K562 (cell line): ENCODE data around the gene PTRHD1. TPM values are rescaled to one million over a fixed set of nuclear protein-coding genes. Genes with fewer than 3 reads are reported as not detected.

ENCODE experiments used
- ATAC-seq: fragments of 200-7000 bp; cut with Tn5 transposase; 3 replicates; pipeline ENCODE4 v1.9.1; 2020; ENCODE audit warnings: moderate library complexity
- BruUV-seq: library from RNA; stranded (reverse); fragments of 400-500 nt; replicated peaks from 2 replicates; lab custom pipeline; 2021; lab: Mats Ljungman, UMichigan
- CTCF ChIA-PET: fragments of 300-600 bp; formaldehyde crosslinking; extraction: SDS; loops from one replicate; lab custom pipeline; 2021; ENCODE audit warnings: low intra/inter-chr PET ratio; lab: Yijun Ruan, JAX
- POLR2A ChIA-PET: fragments of 300-600, 350-650 bp; sonication (Branson Sonifier 250); formaldehyde crosslinking; extraction: SDS; loops from one replicate; lab custom pipeline; 2021; ENCODE audit warnings: antibody characterized with exemption, inconsistent platforms; lab: Yijun Ruan, JAX
- DNase-seq, 4 experiments: peaks; one replicate each; pipeline versions ENCODE4 v3.0.0 to v3.0.0-alpha.2; 2011 to 2018; ENCODE audit warnings: low spot score in 3 of 4, mixed read lengths in 3 of 4; ENCODE audit errors: extremely low read depth in 1 of 4
- FAIRE-seq: peaks from 2 replicates; lab custom pipeline; 2011; peaks lifted over from hg19 to GRCh38; lab: Jason Lieb, UNC
- H2AFZ ChIP-seq: 2 replicates; pipeline ENCODE4 v1.6.0; 2011; ENCODE audit warnings: low read depth, low read length, control low read depth, inconsistent platforms
- H3K27ac ChIP-seq: fragments of 200-600 bp; 3 replicates; pipeline ENCODE4 v1.8.0; 2011; ENCODE audit warnings: low read depth, mild to moderate bottlenecking, control low read depth, inconsistent platforms, low read length, moderate library complexity, mixed read lengths; ENCODE audit errors: extremely low read depth
- H3K27me3 ChIP-seq, 2 experiments: fragments of 300-600 bp in 1 of 2; 2 replicates in 1 of 2; 3 replicates in 1 of 2; pipeline versions ENCODE4 v1.6.0 to v1.8.0; 2011; ENCODE audit warnings: inconsistent platforms in 2 of 2, low read length in 2 of 2, mild to moderate bottlenecking in 1 of 2, mixed read lengths in 1 of 2, moderate library complexity in 1 of 2; ENCODE audit not compliant: control insufficient read depth in 2 of 2, insufficient read depth in 2 of 2
- H3K36me3 ChIP-seq: fragments of 300-600 bp; 3 replicates; pipeline ENCODE4 v1.8.0; 2011; ENCODE audit warnings: mild to moderate bottlenecking, low read length, inconsistent platforms; ENCODE audit not compliant: control insufficient read depth, insufficient read depth
- H3K4me1 ChIP-seq, 2 experiments: fragments of 200-600 bp in 1 of 2; replicated peaks in 1 of 2; 2 replicates in 1 of 2; 3 replicates in 1 of 2; pipeline versions ENCODE4 v1.5.1 to v1.8.0; 2011; ENCODE audit warnings: inconsistent platforms in 2 of 2, low read length in 2 of 2, mild to moderate bottlenecking in 1 of 2, mixed read lengths in 1 of 2, moderate library complexity in 1 of 2; ENCODE audit not compliant: control insufficient read depth in 2 of 2, insufficient read depth in 2 of 2
- H3K4me2 ChIP-seq: 2 replicates; pipeline ENCODE4 v1.6.1; 2011; ENCODE audit warnings: low read length, control low read depth, inconsistent platforms, mixed read lengths; ENCODE audit not compliant: insufficient read depth
- H3K4me3 ChIP-seq: fragments of 200-600 bp; sonication (generic), shearing (Covaris generic); 2 replicates; pipeline ENCODE4 v1.5.1; 2016; ENCODE audit warnings: control low read depth, inconsistent platforms
- H3K79me2 ChIP-seq: fragments of 200-600 bp; 3 replicates; pipeline ENCODE4 v1.8.0; 2011; ENCODE audit warnings: low read length, inconsistent platforms; ENCODE audit not compliant: control insufficient read depth, insufficient read depth
- H3K9ac ChIP-seq, 2 experiments: 2 replicates each; pipeline versions ENCODE4 v1.6.0 to v1.6.1; 2011; ENCODE audit warnings: low read depth in 2 of 2, low read length in 2 of 2, control low read depth in 1 of 2, inconsistent platforms in 1 of 2, mild to moderate bottlenecking in 1 of 2, mixed read lengths in 1 of 2; ENCODE audit not compliant: insufficient read depth in 1 of 2
- H3K9me1 ChIP-seq: one replicate; pipeline ENCODE4 v1.6.0; 2011; ENCODE audit warnings: inconsistent platforms, mild to moderate bottlenecking, low read length, moderate library complexity; ENCODE audit not compliant: control insufficient read depth, insufficient read depth
- H3K9me3 ChIP-seq: replicated peaks from 2 replicates; pipeline ENCODE4 v1.5.1; 2011; ENCODE audit warnings: low read depth, low read length, inconsistent platforms; ENCODE audit not compliant: control insufficient read depth, insufficient read depth
- H4K20me1 ChIP-seq: replicated peaks from 2 replicates; pipeline ENCODE4 v1.6.1; 2011; ENCODE audit warnings: low read length, inconsistent platforms, mixed read lengths; ENCODE audit not compliant: control insufficient read depth, insufficient read depth
- ESRRA ChIP-seq: fragments of 450-650 bp; IDR thresholded peaks from 2 replicates; pipeline ENCODE4 v1.6.1; 2014; ENCODE audit warnings: low read depth, mild to moderate bottlenecking, moderate library complexity, borderline replicate concordance
- PCBP2 ChIP-seq: fragments of 200-400 bp; formaldehyde crosslinking; IDR thresholded peaks from 2 replicates; pipeline ENCODE4 v1.6.1; 2018; ENCODE audit warnings: low read length, low read depth, mild to moderate bottlenecking, moderate library complexity; ENCODE audit not compliant: poor library complexity, severe bottlenecking
- RB1 ChIP-seq: fragments of 450-650 bp; IDR thresholded peaks from 2 replicates; pipeline ENCODE4 v1.6.1; 2017; ENCODE audit warnings: low read depth, mild to moderate bottlenecking
- SIX5 ChIP-seq, 2 experiments: IDR thresholded peaks; 2 replicates each; pipeline ENCODE4 v1.6.1; 2011; ENCODE audit warnings: low read length in 2 of 2, borderline replicate concordance in 1 of 2, low read depth in 1 of 2, mild to moderate bottlenecking in 1 of 2, moderate library complexity in 1 of 2; ENCODE audit not compliant: insufficient read depth in 1 of 2
- SLC30A9 ChIP-seq: fragments of 250-450 bp; sonication (Bioruptor Pico); IDR thresholded peaks from 2 replicates; pipeline ENCODE4 v1.8.0; 2022; ENCODE audit warnings: mild to moderate bottlenecking, moderate library complexity
- ZNF134 ChIP-seq: fragments of 250-450 bp; sonication (Bioruptor Pico); conservative IDR thresholded peaks from 2 replicates; pipeline ENCODE4 v1.4.0; 2020
- ZNF583 ChIP-seq: fragments of 250-450 bp; sonication (Bioruptor Pico); IDR thresholded peaks from 2 replicates; pipeline ENCODE4 v1.4.0; 2020
- WGBS: fragments of 100-300 bp; shearing (Covaris generic); methylation state at CpG from one replicate; pipeline ENCODE4 v1.1.6; 2016; ENCODE audit warnings: low coverage, mixed read lengths; ENCODE audit not compliant: insufficient coverage; ENCODE audit errors: missing lambda C conversion rate; 5-methylcytosine and 5-hydroxymethylcytosine counted together
- in situ Hi-C: fragments of 300-500 bp; cut with MboI; formaldehyde crosslinking; loops from 4 replicates; pipeline ENCODE4 v1.15.0; 2018; ENCODE audit warnings: inconsistent platforms, mixed read lengths
- intact Hi-C: fragments of 100-400 bp; cut with micrococcal nuclease; formaldehyde crosslinking; loops from 2 replicates; pipeline ENCODE4 v1.14.2; 2022
- polyA plus RNA-seq, 8 experiments: library from polyadenylated mRNA; depleted of rRNA in 4 of 8; stranded (reverse) in 5 of 8; unstranded in 3 of 8; fragments of >200 nt; fragmentation: Nextera tagmentation in 2 of 8; fragmentation: Illumina TruSeq in 1 of 8; extraction: Ambion mirVana in 2 of 8; extraction: Trizol in 1 of 8; gene quantifications; 2 replicates each; pipeline versions ENCODE4 v1.2.1 to v1.2.3, GENCODE V29; 2011 to 2014; ENCODE audit warnings: inconsistent platforms in 1 of 8, missing spikeins in 1 of 8
- total RNA-seq, 7 experiments: library from RNA; depleted of rRNA in 6 of 7; stranded (reverse); fragments of >200 nt in 6 of 7; fragmentation: Illumina TruSeq in 2 of 7; extraction: Trizol in 2 of 7; gene quantifications; 2 replicates each; pipeline versions ENCODE4 v1.2.1 to v1.2.3, GENCODE V29; 2011 to 2021; ENCODE audit warnings: low replicate concordance in 1 of 7
- TF ChIP-seq, protein P1 (sequence below): fragments of 250-450 bp; sonication (Bioruptor Pico); IDR thresholded peaks from 2 replicates; pipeline ENCODE4 v1.4.0; 2020
- TF ChIP-seq, protein P2 (sequence below), 2 experiments: fragments of 450-650 bp; formaldehyde crosslinking in 1 of 2; IDR thresholded peaks; 2 replicates each; pipeline versions ENCODE4 v1.4.0 to v1.6.1; 2014 to 2020; ENCODE audit warnings: mild to moderate bottlenecking in 2 of 2, borderline replicate concordance in 1 of 2, low read depth in 1 of 2

PTRHD1 gene
- total and polyA plus RNA-seq, 9 of the 15 experiments (the other 6 are each of a cell fraction or from before 2014, with no cell fraction given) = 15.8 to 83.2 (median 46.6) TPM

- DNase-seq (no peak), ATAC-seq (no peak)
- Histone ChIP-seq H3K9me3 (no peaks in the 10 kb centered on the region), H3K9ac (no peak overlapping the region), H3K4me1 (no peaks in the 10 kb centered on the region), H3K27me3 (no peaks in the 10 kb centered on the region), H3K9me1 (no peaks in the 10 kb centered on the region)
- in situ Hi-C loops (no loop called here), intact Hi-C loops (no loop called here)
- no TSS peak for BruUV-seq
- WGBS = 57% methylated on average over 1 of the region's 1 CpG
- TF ChIP-seq, protein P1, sequence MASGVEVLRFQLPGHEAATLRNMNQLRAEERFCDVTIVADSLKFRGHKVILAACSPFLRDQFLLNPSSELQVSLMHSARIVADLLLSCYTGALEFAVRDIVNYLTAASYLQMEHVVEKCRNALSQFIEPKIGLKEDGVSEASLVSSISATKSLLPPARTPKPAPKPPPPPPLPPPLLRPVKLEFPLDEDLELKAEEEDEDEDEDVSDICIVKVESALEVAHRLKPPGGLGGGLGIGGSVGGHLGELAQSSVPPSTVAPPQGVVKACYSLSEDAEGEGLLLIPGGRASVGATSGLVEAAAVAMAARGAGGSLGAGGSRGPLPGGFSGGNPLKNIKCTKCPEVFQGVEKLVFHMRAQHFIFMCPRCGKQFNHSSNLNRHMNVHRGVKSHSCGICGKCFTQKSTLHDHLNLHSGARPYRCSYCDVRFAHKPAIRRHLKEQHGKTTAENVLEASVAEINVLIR (CRISPR knock-in tag) = no peak
- no peak for TF ChIP-seq RB1
- TF ChIP-seq SLC30A9 (CRISPR knock-in tag) = no peak
- TF ChIP-seq ZNF134 = no peak
- TF ChIP-seq PCBP2 = no peak
- no peak for TF ChIP-seq ESRRA
- no peak for TF ChIP-seq SIX5 (IDR thresholded peaks at IDR 0.05; ENCODE audit: borderline replicate concordance in 1 of 2, insufficient read depth in 1 of 2, low read depth in 1 of 2, low read length in 2 of 2)
- TF ChIP-seq ZNF583 (CRISPR knock-in tag) = no peak
- TF ChIP-seq, protein P2, sequence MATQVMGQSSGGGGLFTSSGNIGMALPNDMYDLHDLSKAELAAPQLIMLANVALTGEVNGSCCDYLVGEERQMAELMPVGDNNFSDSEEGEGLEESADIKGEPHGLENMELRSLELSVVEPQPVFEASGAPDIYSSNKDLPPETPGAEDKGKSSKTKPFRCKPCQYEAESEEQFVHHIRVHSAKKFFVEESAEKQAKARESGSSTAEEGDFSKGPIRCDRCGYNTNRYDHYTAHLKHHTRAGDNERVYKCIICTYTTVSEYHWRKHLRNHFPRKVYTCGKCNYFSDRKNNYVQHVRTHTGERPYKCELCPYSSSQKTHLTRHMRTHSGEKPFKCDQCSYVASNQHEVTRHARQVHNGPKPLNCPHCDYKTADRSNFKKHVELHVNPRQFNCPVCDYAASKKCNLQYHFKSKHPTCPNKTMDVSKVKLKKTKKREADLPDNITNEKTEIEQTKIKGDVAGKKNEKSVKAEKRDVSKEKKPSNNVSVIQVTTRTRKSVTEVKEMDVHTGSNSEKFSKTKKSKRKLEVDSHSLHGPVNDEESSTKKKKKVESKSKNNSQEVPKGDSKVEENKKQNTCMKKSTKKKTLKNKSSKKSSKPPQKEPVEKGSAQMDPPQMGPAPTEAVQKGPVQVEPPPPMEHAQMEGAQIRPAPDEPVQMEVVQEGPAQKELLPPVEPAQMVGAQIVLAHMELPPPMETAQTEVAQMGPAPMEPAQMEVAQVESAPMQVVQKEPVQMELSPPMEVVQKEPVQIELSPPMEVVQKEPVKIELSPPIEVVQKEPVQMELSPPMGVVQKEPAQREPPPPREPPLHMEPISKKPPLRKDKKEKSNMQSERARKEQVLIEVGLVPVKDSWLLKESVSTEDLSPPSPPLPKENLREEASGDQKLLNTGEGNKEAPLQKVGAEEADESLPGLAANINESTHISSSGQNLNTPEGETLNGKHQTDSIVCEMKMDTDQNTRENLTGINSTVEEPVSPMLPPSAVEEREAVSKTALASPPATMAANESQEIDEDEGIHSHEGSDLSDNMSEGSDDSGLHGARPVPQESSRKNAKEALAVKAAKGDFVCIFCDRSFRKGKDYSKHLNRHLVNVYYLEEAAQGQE (IDR thresholded peaks at IDR 0.05; ENCODE audit: borderline replicate concordance) = no peak
- TF ChIP-seq, protein P2 (CRISPR knock-in tag; IDR thresholded peaks at IDR 0.05; ENCODE audit: low read depth) = no peak
- TF ChIP-seq, all 486 proteins: peak for 0
- ChIA-PET CTCF (interaction anchor here (0.5 kb wide), 1 partner anchor 253 kb away, joined by 3 read pairs; the partner anchor contains the start of gene NCOA1), POLR2A (interaction anchor here (0.7 kb wide), 1 partner anchor 10 kb away, joined by 3 read pairs; no protein-coding TSS in a partner anchor)
- no peaks in the 10 kb centered on the region for H3K79me2 ChIP-seq
- H3K36me3 ChIP-seq = peaks cover 25% of the 10 kb centered on the region
- H3K4me2 ChIP-seq = no peak overlapping the region
- no peak overlapping the region for H3K27ac ChIP-seq
- no peak overlapping the region for H2AFZ ChIP-seq
- no peaks in the 10 kb centered on the region for H4K20me1 ChIP-seq
- no peak overlapping the region for H3K4me3 ChIP-seq
- FAIRE-seq = no peak
Measured at GRCh38 chr2:24744356-24744755, 48.8 kb downstream of the PTRHD1 start.
